ENCODE data around the gene TXNDC2. TPM values are rescaled to one million over a fixed set of nuclear protein-coding genes. Genes with fewer than 3 reads are reported as not detected.
A peak's percentile ranks its signal among the peaks of the same experiment; 100 is the strongest.
"Not testable (repeated sequence)": the region's sequence is repeated elsewhere in the genome, so short reads cannot be mapped to it uniquely, and the experiment has no call there.

The TXNDC2 gene
- polyA plus RNA-seq, 5 donors = 0.09 to 0.14 (median 0.12) TPM; not detected in 2

GRCh38 chr18:9884090-9884489 is 1.7 kb upstream of the TXNDC2 start:
- no peak for DNase-seq

- no peak for DNase-seq
These were observed 1.1 kb upstream of the TXNDC2 start for GRCh38 chr18:9884532-9885140.

- no peak for DNase-seq
These were observed 204 bp downstream of the TXNDC2 start for GRCh38 chr18:9886005-9886348.

- no peak for DNase-seq
These were observed 2.2 kb downstream of the TXNDC2 start for GRCh38 chr18:9887992-9888391.

- no peak for DNase-seq
These were observed 4.4 kb downstream of the TXNDC2 start for GRCh38 chr18:9890196-9890595.

GRCh38 chr18:9890957-9891356 is 5.2 kb downstream of the TXNDC2 start:
- no peak for DNase-seq

GRCh38 chr18:9891515-9891914 is 5.7 kb downstream of the TXNDC2 start:
- not testable (repeated sequence) for DNase-seq

- no peak for DNase-seq
These were observed 8.8 kb downstream of the TXNDC2 start for GRCh38 chr18:9894454-9895068.

- no peak for DNase-seq
These were observed 11.4 kb downstream of the TXNDC2 start for GRCh38 chr18:9897129-9897528.

- DNase-seq = not testable (repeated sequence)
These were observed 12.1 kb downstream of the TXNDC2 start for GRCh38 chr18:9897787-9898291.

GRCh38 chr18:9898792-9899549 is 13.2 kb downstream of the TXNDC2 start:
- no peak for DNase-seq

- not testable (repeated sequence) for DNase-seq
These were observed 13.8 kb downstream of the TXNDC2 start for GRCh38 chr18:9899550-9899930.

GRCh38 chr18:9900699-9901098 is 14.9 kb downstream of the TXNDC2 start:
- no peak for DNase-seq

GRCh38 chr18:9901377-9901776 is 15.6 kb downstream of the TXNDC2 start:
- DNase-seq = no peak

GRCh38 chr18:9902264-9902663 is 16.5 kb downstream of the TXNDC2 start:
- DNase-seq = not testable (repeated sequence)

GRCh38 chr18:9902832-9903231 is 17.1 kb downstream of the TXNDC2 start:
- peak in 1 of 2 donors; percentile 11 for DNase-seq

GRCh38 chr18:9905401-9905922 is 19.7 kb downstream of the TXNDC2 start:
- DNase-seq = no peak

GRCh38 chr18:9906481-9906880 is 20.7 kb downstream of the TXNDC2 start:
- no peak for DNase-seq

GRCh38 chr18:9907867-9908266 is 22.1 kb downstream of the TXNDC2 start:
- no peak for DNase-seq

- DNase-seq = no peak
These were observed 24.3 kb downstream of the TXNDC2 start for GRCh38 chr18:9910071-9910470.

- DNase-seq = no peak
These were observed 24.9 kb downstream of the TXNDC2 start for GRCh38 chr18:9910661-9911060.

GRCh38 chr18:9911226-9911625 is 25.5 kb downstream of the TXNDC2 start:
- no peak for DNase-seq

GRCh38 chr18:9912285-9912684 is 26.5 kb downstream of the TXNDC2 start:
- DNase-seq = not testable (repeated sequence)
